Stimulated activated CD4-positive, alpha-beta T cell treated with anti-CD3 and anti-CD28 coated beads, Interleukin-12 subunit alpha, Interleukin-12 subunit beta, amount 100 ng/mL, for 4 hours (primary cell): ENCODE results near the gene ANKRD50.
A peak's percentile ranks its signal among the peaks of the same experiment; 100 is the strongest.

ENCODE experiments used
- DNase-seq: peaks from one replicate; pipeline ENCODE4 v3.0.0-alpha.2; 2020

Gene ANKRD50

GRCh38 chr4:124712372-124713184 lies at the start of gene ANKRD50:
Gene ANKRD50, minus strand, starts transcription at chr4:124712732. Its CDS starts 2,221 bp downstream, at chr4:124710511.
- DNase-seq = peak; percentile 53

GRCh38 chr4:124757126-124757525 lies 44.6 kb upstream of the ANKRD50 start:
- DNase-seq = no peak

GRCh38 chr4:124754681-124755080 lies 42.1 kb upstream of the ANKRD50 start:
- no peak for DNase-seq

- no peak for DNase-seq
These were observed 41.5 kb upstream of the ANKRD50 start for GRCh38 chr4:124753941-124754581.

- no peak for DNase-seq
These were observed 36.9 kb upstream of the ANKRD50 start for GRCh38 chr4:124749421-124749820.

- no peak for DNase-seq
These were observed 36.4 kb upstream of the ANKRD50 start for GRCh38 chr4:124748965-124749364.

- DNase-seq = no peak
These were observed 33.7 kb upstream of the ANKRD50 start for GRCh38 chr4:124745985-124746801.

- DNase-seq = no peak
These were observed 31.2 kb upstream of the ANKRD50 start for GRCh38 chr4:124743711-124744110.

GRCh38 chr4:124740501-124740900 lies 28.0 kb upstream of the ANKRD50 start:
- DNase-seq = no peak

GRCh38 chr4:124738994-124739393 lies 26.5 kb upstream of the ANKRD50 start:
- DNase-seq = no peak

- no peak for DNase-seq
These were observed 25.1 kb upstream of the ANKRD50 start for GRCh38 chr4:124737619-124738018.

- DNase-seq = no peak
These were observed 24.0 kb upstream of the ANKRD50 start for GRCh38 chr4:124736526-124736925.

GRCh38 chr4:124727331-124727890 lies 14.9 kb upstream of the ANKRD50 start:
- DNase-seq = no peak

GRCh38 chr4:124726269-124726668 lies 13.7 kb upstream of the ANKRD50 start:
- no peak for DNase-seq

- no peak for DNase-seq
These were observed 9.5 kb upstream of the ANKRD50 start for GRCh38 chr4:124722071-124722470.

- DNase-seq = no peak
These were observed 4.6 kb upstream of the ANKRD50 start for GRCh38 chr4:124717101-124717500.

GRCh38 chr4:124713185-124713592 lies 657 bp upstream of the ANKRD50 start:
- DNase-seq = no peak

- peak; percentile 3 for DNase-seq
These were observed 811 bp downstream of the ANKRD50 start for GRCh38 chr4:124711471-124712371.

- DNase-seq = no peak
These were observed 1.6 kb downstream of the ANKRD50 start for GRCh38 chr4:124710911-124711310.

GRCh38 chr4:124710015-124710741 lies 2.4 kb downstream of the ANKRD50 start:
- no peak for DNase-seq
